Adrenal gland (tissue), 12 donors: ENCODE results near the gene ENDOU. TPM values are rescaled to one million over a fixed set of nuclear protein-coding genes. Genes with fewer than 3 reads are reported as not detected.

ENCODE experiments used
- DNase-seq, 7 donors: peaks; one replicate each; pipeline ENCODE4 v3.0.0-alpha.2; 2019 to 2020
- H3K27ac ChIP-seq, 5 donors: fragments of 200-600 bp; sonication (generic) in 4 of 5; 1 replicate in 3 of 5; 2 replicates in 2 of 5; pipeline versions ENCODE4 v1.5.1 to v1.8.0; 2016 to 2020; ENCODE audit warnings: mild to moderate bottlenecking in 1 of 5
- H3K27me3 ChIP-seq: fragments of 200-600 bp; 2 replicates; pipeline ENCODE4 v1.8.0; 2021
- H3K36me3 ChIP-seq, 2 donors: fragments of 200-600 bp; replicated peaks in 1 of 2; 1 replicate in 1 of 2; 2 replicates in 1 of 2; pipeline versions ENCODE4 v1.5.1 to v1.8.0; 2018 to 2022
- H3K4me1 ChIP-seq, 2 donors: fragments of 200-600 bp; replicated peaks in 1 of 2; 1 replicate in 1 of 2; 2 replicates in 1 of 2; pipeline versions ENCODE4 v1.5.1 to v1.8.0; 2018 to 2021
- H3K4me3 ChIP-seq, 4 donors: fragments of 200-600 bp; sonication (generic) in 3 of 4; one replicate each; pipeline ENCODE4 v1.5.1; 2016 to 2018
- H3K9me3 ChIP-seq, 3 donors: fragments of 200-600 bp; sonication (generic) in 1 of 3; replicated peaks in 1 of 3; 1 replicate in 2 of 3; 2 replicates in 1 of 3; pipeline versions ENCODE4 v1.5.1 to v1.8.0; 2016 to 2021
- CTCF ChIP-seq, 6 experiments: fragments of 450-650 bp in 4 of 6; fragments of 200-600 bp in 2 of 6; sonication (generic) in 1 of 6; IDR thresholded peaks; 1 replicate in 5 of 6; 2 replicates in 1 of 6; pipeline versions ENCODE4 v1.5.1 to v1.8.0; 2016 to 2021; ENCODE audit warnings: antibody characterized with exemption in 6 of 6, mild to moderate bottlenecking in 2 of 6, moderate library complexity in 1 of 6
- POLR2A ChIP-seq, 2 donors: fragments of 450-650 bp; IDR thresholded peaks; one replicate each; pipeline ENCODE4 v1.6.1; 2017; ENCODE audit warnings: antibody characterized with exemption in 2 of 2, mild to moderate bottlenecking in 2 of 2, moderate library complexity in 1 of 2
- WGBS, 4 donors: extraction: QIAGEN DNeasy Blood & Tissue Kit in 2 of 4; methylation state at CpG; one replicate each; pipeline versions ENCODE4 v1.1.5 to v1.1.7; 2013 to 2017; 5-methylcytosine and 5-hydroxymethylcytosine counted together
- intact Hi-C, 2 donors: fragments of 100-400 bp; cut with DNase I; formaldehyde crosslinking; loops; one replicate each; pipeline versions ENCODE4 v1.14.1 to v1.15.0; 2022 to 2023
- polyA plus RNA-seq, 3 donors: library from polyadenylated mRNA; stranded (reverse); fragments of 200-250 nt in 2 of 3; fragments of 350-450 nt in 1 of 3; fragmentation: Illumina TruSeq in 1 of 3; extraction: RNeasy Lipid Tissue Mini Kit (QIAGEN cat#74804) in 1 of 3; gene quantifications; one replicate each; pipeline ENCODE4 v1.2.3, GENCODE V29; 2013 to 2014
- total RNA-seq, 9 donors: library from RNA; depleted of rRNA in 4 of 9; stranded (reverse); fragments of >200 nt in 4 of 9; fragments of 120-200 nt in 1 of 9; fragmentation: NEBNext Ultra II Directional in 1 of 9; extraction: Animal tissue kit (Norgen Biotek cat#: 25700) in 1 of 9; gene quantifications; one replicate each; pipeline versions ENCODE4 v1.1.0 to v1.2.4, GENCODE V29; 2013 to 2023
- donor health status: healthy with polysubstance abuse.
- donor health status: Bipolar disorder and iron deficiency.
- donor health status: DM: yes; HTN: yes; CAD: no.
- donor health status: DM: no; HTN: no; CAD: no.
- donor health status: DM: no; HTN: no; CAD: no.
- donor health status: DM: yes; HTN: yes; CAD: no.

The ENDOU gene
- total and polyA plus RNA-seq, 12 donors = 0.11 to 2.6 (median 0.19) TPM; not detected in 3

GRCh38 chr12:47704719-47705118 lies 20.6 kb downstream of the ENDOU start:
- Histone ChIP-seq H3K4me1 (peaks cover 6 to 21% of the 10 kb centered on the region in 2 donors), H3K36me3 (peaks cover 0 to 8% of the 10 kb centered on the region in 2 donors), H3K9me3 (no peaks in the 10 kb centered on the region), H3K27ac (no peak overlapping the region), H3K4me3 (peak overlapping the region in 1 of 4 donors; percentile 84), H3K27me3 (no peaks in the 10 kb centered on the region)
- 86 to 89% (median 87%) methylated on average over 9 of the region's 9 CpGs for WGBS, 4 donors
- intact Hi-C loops = no loop called here
- peak in 1 of 7 donors; percentile 50 for DNase-seq
- TF ChIP-seq POLR2A (IDR thresholded peaks at IDR 0.05) = no peak
- no peak for TF ChIP-seq CTCF (IDR thresholded peaks at IDR 0.05)

- no peak for DNase-seq
- Histone ChIP-seq H3K27me3 (no peaks in the 10 kb centered on the region), H3K27ac (no peak overlapping the region), H3K36me3 (peaks cover 0 to 13% of the 10 kb centered on the region in 2 donors), H3K9me3 (no peaks in the 10 kb centered on the region), H3K4me3 (no peak overlapping the region), H3K4me1 (peaks cover 5 to 7% of the 10 kb centered on the region in 2 donors)
- TF ChIP-seq POLR2A (IDR thresholded peaks at IDR 0.05) (no peak), CTCF (IDR thresholded peaks at IDR 0.05) (no peak)
- WGBS, 4 donors = 95 to 96% (median 96%) methylated on average over 2 of the region's 2 CpGs
- intact Hi-C loops = no loop called here
Measured at GRCh38 chr12:47700263-47700662, 25.0 kb downstream of the ENDOU start.

GRCh38 chr12:47698631-47699030 lies 26.7 kb downstream of the ENDOU start:
- TF ChIP-seq CTCF (IDR thresholded peaks at IDR 0.05) (no peak), POLR2A (IDR thresholded peaks at IDR 0.05) (no peak)
- H3K36me3 ChIP-seq = peaks cover 0 to 13% of the 10 kb centered on the region in 2 donors
- intact Hi-C loops = no loop called here
- H3K4me1 ChIP-seq = no peaks in the 10 kb centered on the region
- 92 to 96% (median 94%) methylated on average over 7 of the region's 7 CpGs for WGBS, 4 donors
- no peak for DNase-seq
- H3K9me3 ChIP-seq = no peaks in the 10 kb centered on the region
- no peak overlapping the region for H3K27ac ChIP-seq
- H3K4me3 ChIP-seq = no peak overlapping the region
- no peaks in the 10 kb centered on the region for H3K27me3 ChIP-seq

- intact Hi-C loops = no loop called here
- H3K36me3 ChIP-seq = peaks cover 0 to 13% of the 10 kb centered on the region in 2 donors
- WGBS, 4 donors = 69 to 87% (median 76%) methylated on average over 4 of the region's 4 CpGs
Measured at GRCh38 chr12:47698055-47698454, 27.2 kb downstream of the ENDOU start.

More at GRCh38 chr12:47698055-47698454, 27.2 kb downstream of the ENDOU start:
- no peak overlapping the region for H3K4me3 ChIP-seq
- TF ChIP-seq CTCF (IDR thresholded peaks at IDR 0.05) = no peak
- no peak for TF ChIP-seq POLR2A (IDR thresholded peaks at IDR 0.05)
- H3K27me3 ChIP-seq = no peaks in the 10 kb centered on the region
- DNase-seq = no peak
- H3K4me1 ChIP-seq = no peaks in the 10 kb centered on the region
- H3K27ac ChIP-seq = no peak overlapping the region
- H3K9me3 ChIP-seq = no peaks in the 10 kb centered on the region
